Activated CD8-positive, alpha-beta memory T cell treated with anti-CD3 and anti-CD28 coated beads for 36 hours (primary cell): Measurements from ENCODE around the gene CCND1. TPM values are rescaled to one million over a fixed set of nuclear protein-coding genes. Genes with fewer than 3 reads are reported as not detected.

Experiments
- CTCF ChIA-PET: fragments of 350-600 bp; sonication (Branson Sonifier 250); formaldehyde crosslinking; loops from one replicate; lab custom pipeline; 2021; ENCODE audit warnings: antibody characterized with exemption; lab: Charles Lee
- POLR2A ChIA-PET: fragments of 350-600 bp; sonication (Branson Sonifier 250); formaldehyde crosslinking; loops from one replicate; lab custom pipeline; 2021; ENCODE audit warnings: antibody characterized with exemption; lab: Charles Lee
- total RNA-seq, 2 experiments: library from RNA; stranded (reverse); gene quantifications; one replicate each; pipeline ENCODE4 v1.2.3, GENCODE V29; 2021

CCND1 gene
- total RNA-seq, 2 experiments from 2014 or later = 1.7 to 2.8 TPM

DNA sequence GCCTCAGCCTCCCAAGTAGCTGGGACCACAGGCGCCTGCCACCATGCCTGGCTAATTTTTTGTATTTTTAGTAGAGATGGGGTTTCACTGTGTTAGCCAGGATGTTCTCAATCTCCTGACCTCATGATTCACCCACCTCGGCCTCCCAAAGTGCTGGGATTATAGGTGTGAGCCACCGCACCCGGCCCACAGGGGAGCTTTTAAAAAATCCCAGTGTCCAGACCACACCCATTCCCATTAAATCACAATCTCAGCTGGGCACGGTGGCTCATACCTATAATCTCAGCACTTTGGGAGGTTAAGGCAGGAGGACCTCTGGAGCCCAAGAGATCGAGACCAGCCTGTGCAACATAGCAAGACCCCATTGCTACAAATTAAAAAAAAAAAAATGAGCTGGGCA, 55.0 kb downstream of the CCND1 start:
- ChIA-PET POLR2A (interaction anchor here (0.7 kb wide), 1 partner anchor 327 kb away, joined by 6 read pairs; no protein-coding TSS in a partner anchor), CTCF (interaction anchor here (0.7 to 1.3 kb wide), 3 partner anchors 9 to 1535 kb away, joined by 3 read pairs; no protein-coding TSS in a partner anchor)

DNA sequence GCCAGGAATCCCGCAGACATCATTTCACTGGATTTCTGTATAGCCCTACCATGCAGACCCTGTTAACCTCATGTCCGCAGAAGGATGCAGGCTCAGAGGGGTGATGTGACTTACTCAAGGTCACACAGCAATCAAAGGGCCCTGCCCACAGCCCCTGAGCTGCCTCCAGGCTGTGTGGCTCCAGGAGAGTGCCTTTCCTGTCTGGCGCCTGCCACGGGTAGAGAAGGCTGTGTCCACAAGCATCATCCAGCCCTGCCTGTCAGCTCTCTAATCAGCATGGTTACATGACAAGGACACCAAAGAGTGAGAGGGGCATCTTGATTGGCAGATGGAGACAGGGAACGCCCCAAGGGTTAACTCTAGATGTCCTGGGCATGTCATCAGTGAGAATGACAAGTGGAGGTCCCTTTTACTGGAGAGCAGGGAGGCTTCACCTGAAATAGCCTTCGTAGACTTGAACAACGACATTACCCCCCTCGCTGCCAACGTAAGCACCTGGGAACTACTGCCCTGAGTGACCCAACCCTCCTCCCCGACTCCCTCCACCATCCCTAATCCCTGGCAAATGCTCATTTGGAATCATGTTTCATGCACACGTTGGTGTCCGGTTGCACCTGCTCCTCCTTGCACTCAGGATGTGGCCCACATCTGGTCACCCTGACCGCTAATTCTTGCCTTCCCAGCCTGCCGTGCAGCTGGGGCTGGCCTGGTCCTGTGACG, 56.0 kb downstream of the CCND1 start:
- POLR2A ChIA-PET = interaction anchor here (0.7 kb wide), 1 partner anchor 328 kb away, joined by 6 read pairs; no protein-coding TSS in a partner anchor
- CTCF ChIA-PET = interaction anchor here (1.3 kb wide), 1 partner anchor 145 kb away, joined by 3 read pairs; no protein-coding TSS in a partner anchor

DNA sequence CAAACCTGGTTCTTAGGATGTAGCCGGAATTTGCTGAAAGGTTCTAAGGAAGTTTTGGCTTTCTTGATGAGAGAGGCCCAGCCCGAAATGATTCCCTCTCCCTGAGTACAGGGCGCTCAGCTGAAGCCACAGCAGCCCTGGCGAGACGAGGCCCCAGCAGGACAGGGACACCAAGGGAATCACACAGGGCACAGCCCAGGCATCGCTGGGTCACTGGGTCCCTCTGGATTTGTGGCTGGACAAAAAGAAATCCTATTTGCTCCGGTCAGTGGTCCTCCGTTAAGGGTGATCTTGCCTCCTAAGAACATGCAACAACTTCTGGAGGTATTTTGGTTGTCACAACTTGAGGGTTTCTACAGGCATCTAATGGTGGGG, 56.5 kb downstream of the CCND1 start:
- CTCF ChIA-PET = no interaction called here
- POLR2A ChIA-PET = no interaction called here

DNA sequence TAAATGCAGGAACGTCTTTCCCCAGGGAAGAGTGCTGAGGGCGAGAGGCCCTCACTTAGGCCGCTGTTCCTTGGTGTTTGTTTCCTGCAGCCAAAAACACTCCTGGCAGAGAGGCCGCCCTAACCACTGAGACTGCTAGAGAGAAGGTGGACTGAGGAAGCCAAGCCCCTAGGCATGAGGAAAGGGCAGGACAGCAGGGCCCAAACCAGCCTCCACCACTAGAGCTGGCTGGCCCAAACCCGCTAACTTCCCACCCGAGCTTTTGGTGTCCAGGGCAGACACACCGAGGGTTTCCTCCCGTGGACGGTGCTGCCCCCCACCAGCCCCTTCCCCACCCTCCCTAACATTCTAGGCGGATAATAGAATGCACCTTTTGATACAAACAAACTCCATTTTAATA, 56.9 kb downstream of the CCND1 start:
- ChIA-PET POLR2A (no interaction called here), CTCF (no interaction called here)

DNA sequence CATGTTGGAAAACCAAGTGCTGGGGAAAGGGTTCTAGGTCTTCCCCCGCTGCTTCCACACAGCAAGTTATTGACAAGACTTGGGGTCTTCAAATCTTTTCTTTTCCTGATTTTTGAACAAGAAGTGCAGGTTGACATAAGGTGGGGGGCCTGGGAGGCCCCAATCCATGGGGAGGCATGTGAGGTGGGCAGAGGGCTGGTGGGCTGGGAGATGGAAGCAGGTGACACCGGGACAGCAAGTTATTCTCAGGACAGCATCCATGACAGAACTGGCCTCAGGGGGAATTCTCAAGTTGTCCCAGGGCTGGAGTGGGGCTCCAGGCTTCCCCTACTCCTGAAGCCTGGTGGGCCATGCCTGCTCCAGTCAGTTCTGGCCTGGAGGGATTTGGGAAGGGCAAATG, 57.4 kb downstream of the CCND1 start:
- POLR2A ChIA-PET = no interaction called here
- CTCF ChIA-PET = no interaction called here

DNA sequence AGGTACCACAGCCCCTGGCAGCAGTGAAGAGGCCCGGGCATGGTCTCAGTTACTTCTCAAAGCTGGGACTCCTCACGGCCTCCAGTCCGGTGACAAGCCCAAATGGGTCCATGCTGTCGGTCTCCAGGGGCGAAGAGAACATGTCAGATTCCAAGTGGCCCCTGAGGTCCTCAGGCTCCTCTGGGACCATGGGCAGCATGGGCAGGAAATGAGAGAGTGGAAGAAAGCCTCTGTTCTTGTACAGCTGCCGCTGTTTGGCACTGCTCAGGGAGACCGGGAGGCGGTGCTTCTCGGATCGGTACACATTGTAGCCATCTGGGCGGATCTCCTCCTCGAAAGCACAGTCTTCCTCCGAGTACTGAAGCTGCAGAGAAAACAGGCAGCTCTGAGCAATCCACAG, 58.3 kb downstream of the CCND1 start:
- ChIA-PET CTCF (no interaction called here), POLR2A (no interaction called here)

DNA sequence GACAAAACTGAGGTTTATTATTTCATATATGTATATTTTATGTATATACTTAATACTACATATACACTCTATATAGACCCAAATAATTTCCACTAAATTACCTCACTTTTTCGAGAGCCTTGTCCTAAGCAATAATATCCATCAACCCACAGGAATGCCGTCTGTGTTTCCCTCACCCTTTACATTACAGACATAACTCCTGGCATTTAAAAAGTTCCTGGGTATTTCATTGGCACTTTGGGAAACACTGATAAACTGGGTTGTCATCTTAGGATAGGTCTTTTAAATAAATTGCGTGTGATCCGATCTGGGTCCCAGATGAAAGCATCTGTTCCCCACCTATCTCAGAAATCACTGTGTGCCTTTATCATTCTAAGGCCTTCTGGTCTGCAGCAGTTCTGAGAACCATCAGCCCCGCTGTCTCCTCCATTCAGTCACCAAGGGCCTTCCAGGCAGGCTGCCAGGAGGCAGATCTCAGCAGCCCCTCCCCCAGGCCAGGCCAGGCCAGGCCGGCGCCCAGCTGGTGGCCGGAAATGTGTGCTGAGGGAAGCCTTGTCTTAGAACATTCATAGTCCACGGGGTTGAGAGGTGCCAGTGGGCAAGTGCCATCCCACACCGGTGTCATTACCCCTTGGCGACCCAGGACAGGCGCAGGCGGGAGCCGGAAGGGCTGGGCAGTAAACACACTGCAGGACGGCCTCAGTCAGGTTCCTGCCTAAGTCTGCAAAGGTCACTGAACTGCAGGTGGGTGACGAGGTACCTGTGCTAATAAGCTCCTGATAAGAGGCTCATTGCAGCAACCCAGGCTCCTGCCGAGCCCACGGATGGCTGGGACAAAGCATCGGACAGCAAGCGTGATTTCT, 59.6 kb downstream of the CCND1 start:
- ChIA-PET POLR2A (no interaction called here), CTCF (no interaction called here)

DNA sequence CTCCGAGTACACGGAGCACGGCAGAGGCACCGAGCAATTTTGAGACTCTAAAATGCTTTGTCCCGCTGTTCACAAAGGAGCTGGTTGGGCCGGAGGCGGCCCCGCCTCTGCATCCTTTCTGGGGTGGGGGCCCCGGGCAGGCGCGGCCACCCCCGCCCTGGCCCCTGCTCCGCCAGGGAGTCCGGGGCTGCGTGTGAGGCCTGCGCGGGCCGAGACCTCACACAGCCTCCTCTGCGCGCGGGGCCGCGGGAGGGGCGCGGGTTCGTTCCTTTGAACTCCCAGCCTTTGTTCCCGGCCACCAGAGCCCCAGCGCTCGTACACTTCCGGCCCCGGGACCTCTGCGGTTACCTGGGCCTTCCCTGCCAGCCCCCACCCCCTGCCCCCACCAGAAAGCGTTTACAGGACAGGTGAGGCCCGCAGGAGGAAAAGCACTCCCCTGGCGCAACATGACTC, 61.3 kb downstream of the CCND1 start:
- POLR2A ChIA-PET = no interaction called here
- CTCF ChIA-PET = no interaction called here

DNA sequence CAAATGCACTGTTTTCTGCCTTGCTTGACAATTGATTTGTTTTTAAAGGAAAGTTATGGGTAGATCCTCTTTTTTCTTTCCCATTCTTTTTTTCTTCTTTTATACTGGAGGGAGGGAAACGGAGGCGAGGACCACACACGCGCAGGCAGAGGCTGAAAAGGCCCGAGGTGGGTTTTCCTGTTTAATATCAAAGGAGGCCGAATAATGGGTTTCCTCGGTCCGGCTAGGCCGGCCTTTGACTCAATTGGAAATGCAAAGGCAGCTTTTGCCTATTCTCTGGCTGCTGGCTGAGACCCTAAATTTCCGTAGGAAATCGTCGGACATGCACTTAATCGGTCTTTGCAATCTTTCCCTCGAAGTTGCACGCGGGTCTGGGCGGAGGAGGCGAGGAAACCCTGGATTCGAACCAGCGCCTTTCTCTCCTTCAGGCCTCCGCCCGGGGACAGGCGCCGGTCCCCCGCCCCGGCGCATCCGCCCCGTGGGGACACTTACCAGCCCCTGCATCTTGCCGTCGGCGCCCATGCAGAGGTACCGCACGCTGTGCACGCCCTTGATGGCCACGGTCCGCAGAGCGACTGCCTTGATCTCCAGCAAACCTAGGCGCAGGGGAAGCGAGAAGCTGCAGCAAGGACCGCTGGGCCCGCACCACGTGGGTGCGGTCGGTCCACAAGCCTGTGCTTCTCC, 62.0 kb downstream of the CCND1 start:
- POLR2A ChIA-PET = no interaction called here
- CTCF ChIA-PET = interaction anchor here (0.6 kb wide), 1 partner anchor 1953 kb away, joined by 4 read pairs; no protein-coding TSS in a partner anchor

DNA sequence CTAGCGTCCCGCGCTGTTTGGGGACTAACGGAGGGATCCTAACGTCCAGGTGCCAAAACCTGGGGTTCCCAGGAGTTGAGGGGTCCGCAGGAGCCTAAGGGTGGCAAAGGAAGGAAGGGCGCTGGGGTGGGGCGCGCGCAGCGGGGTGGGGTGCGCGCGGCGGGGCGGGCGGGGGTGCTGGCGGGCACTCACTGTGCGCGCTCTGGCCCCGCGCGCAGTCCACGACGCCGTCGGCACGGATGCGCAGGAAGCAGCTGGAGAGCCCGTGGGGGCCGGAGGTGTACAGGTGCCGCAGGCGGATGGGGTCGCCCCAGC, 62.5 kb downstream of the CCND1 start:
- CTCF ChIA-PET = interaction anchor here (0.6 kb wide), 1 partner anchor 1952 kb away, joined by 4 read pairs; no protein-coding TSS in a partner anchor
- POLR2A ChIA-PET = no interaction called here

Other genes starting within 250 kb of the CCND1 start
- not detected for gene LINC01488, start 159.5 kb upstream of the CCND1 start, total RNA-seq
- gene LTO1, start 34.2 kb downstream of the CCND1 start, total RNA-seq = 10 to 100 TPM; 23.6 to 24.8 TPM
- gene FGF19, start 62.9 kb downstream of the CCND1 start, total RNA-seq = not detected
- gene FGF4, start 134.2 kb downstream of the CCND1 start, total RNA-seq = not detected
- gene FGF3, start 178.3 kb downstream of the CCND1 start, total RNA-seq = not detected